Memory B cell (primary cell): ENCODE data around the gene HEBP2.

ENCODE experiments used
- ATAC-seq: fragments of 150-1000 bp; cut with Tn5 transposase; 2 replicates; pipeline ENCODE4 v1.10.0; 2021; ENCODE audit warnings: low read depth, mild to moderate bottlenecking, moderate library complexity
- DNase-seq, 2 donors: peaks; one replicate each; pipeline ENCODE4 v3.0.0; 2022; ENCODE audit warnings: low spot score in 2 of 2
- H3K27ac Mint-ChIP-seq: one replicate; pipeline ENCODE4 v1.8.0; 2022; ENCODE audit warnings: mild to moderate bottlenecking, moderate library complexity, mixed read lengths
- H3K27me3 Mint-ChIP-seq: one replicate; pipeline ENCODE4 v1.8.0; 2022; ENCODE audit warnings: mixed read lengths
- H3K36me3 Mint-ChIP-seq: one replicate; pipeline ENCODE4 v1.8.0; 2022; ENCODE audit warnings: mild to moderate bottlenecking, mixed read lengths
- H3K4me1 Mint-ChIP-seq: one replicate; pipeline ENCODE4 v1.8.0; 2022; ENCODE audit warnings: mixed read lengths
- H3K4me3 Mint-ChIP-seq: one replicate; pipeline ENCODE4 v1.8.0; 2022; ENCODE audit warnings: mild to moderate bottlenecking, moderate library complexity, mixed read lengths
- H3K9me3 Mint-ChIP-seq: one replicate; pipeline ENCODE4 v1.8.0; 2022; ENCODE audit warnings: mixed read lengths

The HEBP2 gene

GRCh38 chr6:138468320-138469015 lies 64.4 kb downstream of the HEBP2 start:
- Mint-ChIP-seq H3K9me3 (no peaks in the 10 kb centered on the region), H3K36me3 (no peaks in the 10 kb centered on the region), H3K4me3 (no peak overlapping the region), H3K27ac (no peak overlapping the region), H3K27me3 (peaks cover 5% of the 10 kb centered on the region), H3K4me1 (no peaks in the 10 kb centered on the region)
- no peak for DNase-seq
- no peak for ATAC-seq
